ENCODE results near the gene CPN1.
"Not testable (repeated sequence)": the region's sequence is repeated elsewhere in the genome, so short reads cannot be mapped to it uniquely, and the experiment has no call there.

CPN1 gene
- 0 reads per million in 4 donors for total RNA-seq

- DNase-seq, result no peak
Observed at GRCh38 chr10:100081075-100082001, at the start of gene CPN1. TSS of gene CPN1 (minus strand) at chr10:100081869. CDS start at chr10:100081625, 244 bp downstream.

GRCh38 chr10:100130831-100131230 is 49.2 kb upstream of the CPN1 start:
- no peak for DNase-seq

- DNase-seq, result no peak
Observed at GRCh38 chr10:100129424-100129823, 47.8 kb upstream of the CPN1 start.

- DNase-seq, result no peak
Observed at GRCh38 chr10:100128951-100129350, 47.3 kb upstream of the CPN1 start.

GRCh38 chr10:100125335-100125734 is 43.7 kb upstream of the CPN1 start:
- DNase-seq, result not testable (repeated sequence)

GRCh38 chr10:100124097-100124496 is 42.4 kb upstream of the CPN1 start:
- DNase-seq, result no peak

- peak in 1 of 5 donors; percentile 7 for DNase-seq
Observed at GRCh38 chr10:100122780-100123179, 41.1 kb upstream of the CPN1 start.

- DNase-seq, result no peak
Observed at GRCh38 chr10:100120550-100120949, 38.9 kb upstream of the CPN1 start.

GRCh38 chr10:100119726-100120125 is 38.1 kb upstream of the CPN1 start:
- DNase-seq, result no peak

GRCh38 chr10:100114976-100115770 is 33.5 kb upstream of the CPN1 start:
- no peak for DNase-seq

GRCh38 chr10:100114460-100114859 is 32.8 kb upstream of the CPN1 start:
- no peak for DNase-seq

GRCh38 chr10:100109670-100110069 is 28.0 kb upstream of the CPN1 start:
- DNase-seq, result no peak

- no peak for DNase-seq
Observed at GRCh38 chr10:100106865-100107264, 25.2 kb upstream of the CPN1 start.

GRCh38 chr10:100104300-100104699 is 22.6 kb upstream of the CPN1 start:
- DNase-seq, result no peak

GRCh38 chr10:100103581-100103980 is 21.9 kb upstream of the CPN1 start:
- no peak for DNase-seq

- DNase-seq, result no peak
Observed at GRCh38 chr10:100101192-100102076, 19.8 kb upstream of the CPN1 start.

- no peak for DNase-seq
Observed at GRCh38 chr10:100100651-100101184, 19.0 kb upstream of the CPN1 start.

- DNase-seq, result no peak
Observed at GRCh38 chr10:100089241-100089640, 7.6 kb upstream of the CPN1 start.

GRCh38 chr10:100086708-100087107 is 5.0 kb upstream of the CPN1 start:
- DNase-seq, result not testable (repeated sequence)

- no peak for DNase-seq
Observed at GRCh38 chr10:100085596-100085995, 3.9 kb upstream of the CPN1 start.

GRCh38 chr10:100083623-100084022 is 2.0 kb upstream of the CPN1 start:
- no peak for DNase-seq

GRCh38 chr10:100082276-100082675 is 607 bp upstream of the CPN1 start:
- DNase-seq, result not testable (repeated sequence)
